H9 (cell line): Measurements from ENCODE around the gene APPBP2. TPM values are rescaled to one million over a fixed set of nuclear protein-coding genes. Genes with fewer than 3 reads are reported as not detected.

Source experiments
- DNase-seq: peaks from one replicate; pipeline ENCODE4 v3.0.0-alpha.2; 2017
- H2AFZ ChIP-seq: one replicate; pipeline ENCODE4 v1.6.1; 2013; ENCODE audit warnings: mild to moderate bottlenecking, low read length, control low read depth, moderate library complexity
- H2AK5ac ChIP-seq: 2 replicates; pipeline ENCODE4 v1.6.1; 2013; ENCODE audit warnings: low read length, control low read depth, mixed read lengths; ENCODE audit not compliant: insufficient read length
- H2BK120ac ChIP-seq: one replicate; pipeline ENCODE4 v1.6.1; 2013; ENCODE audit warnings: low read depth, mild to moderate bottlenecking, low read length, control low read depth, inconsistent platforms; ENCODE audit not compliant: poor library complexity, severe bottlenecking
- H2BK12ac ChIP-seq: 2 replicates; pipeline ENCODE4 v1.6.1; 2013; ENCODE audit warnings: low read length, control low read depth, mixed read lengths, low read depth; ENCODE audit not compliant: insufficient read length
- H2BK15ac ChIP-seq: 2 replicates; pipeline ENCODE4 v1.6.1; 2013; ENCODE audit warnings: low read depth, low read length, control low read depth
- H2BK20ac ChIP-seq: one replicate; pipeline ENCODE4 v1.6.1; 2013; ENCODE audit warnings: low read depth, mild to moderate bottlenecking, low read length, control low read depth, inconsistent platforms; ENCODE audit not compliant: poor library complexity, severe bottlenecking
- H2BK5ac ChIP-seq: 2 replicates; pipeline ENCODE4 v1.6.1; 2013; ENCODE audit warnings: low read length, control low read depth, mixed read lengths; ENCODE audit not compliant: insufficient read length
- H3K14ac ChIP-seq: 2 replicates; pipeline ENCODE4 v1.6.1; 2013; ENCODE audit warnings: low read length, control low read depth; ENCODE audit not compliant: insufficient read depth
- H3K18ac ChIP-seq: 2 replicates; pipeline ENCODE4 v1.6.1; 2013; ENCODE audit warnings: low read depth, mild to moderate bottlenecking, mixed read lengths, low read length, control low read depth; ENCODE audit not compliant: insufficient read length
- H3K23ac ChIP-seq: 2 replicates; pipeline ENCODE4 v1.6.1; 2013; ENCODE audit warnings: low read length, control low read depth, mixed read lengths, low read depth; ENCODE audit not compliant: insufficient read length
- H3K23me2 ChIP-seq: 2 replicates; pipeline ENCODE4 v1.6.1; 2013; ENCODE audit warnings: low read depth, mild to moderate bottlenecking, mixed read lengths, low read length, control low read depth; ENCODE audit not compliant: insufficient read length, poor library complexity, severe bottlenecking
- H3K27ac ChIP-seq: 2 replicates; pipeline ENCODE4 v1.5.1; 2013; ENCODE audit warnings: low read length, control low read depth, mixed read lengths, low read depth; ENCODE audit not compliant: insufficient read length
- H3K27me3 ChIP-seq: 2 replicates; pipeline ENCODE4 v1.6.1; 2013; ENCODE audit warnings: low read length, control low read depth, inconsistent platforms; ENCODE audit not compliant: insufficient read depth
- H3K4ac ChIP-seq: 2 replicates; pipeline ENCODE4 v1.6.1; 2013; ENCODE audit warnings: low read depth, mild to moderate bottlenecking, control low read depth, inconsistent platforms, low read length, moderate library complexity
- H3K4me1 ChIP-seq: 2 replicates; pipeline ENCODE4 v1.6.1; 2013; ENCODE audit warnings: low read length, control low read depth, inconsistent platforms; ENCODE audit not compliant: insufficient read depth
- H3K4me2 ChIP-seq: 2 replicates; pipeline ENCODE4 v1.6.1; 2013; ENCODE audit warnings: low read length, control low read depth, mixed read lengths; ENCODE audit not compliant: insufficient read length, insufficient read depth
- H3K56ac ChIP-seq: 2 replicates; pipeline ENCODE4 v1.6.1; 2013; ENCODE audit warnings: low read depth, mild to moderate bottlenecking, mixed read lengths, low read length, control low read depth; ENCODE audit not compliant: insufficient read length
- H3K79me1 ChIP-seq: 2 replicates; pipeline ENCODE4 v1.6.1; 2013; ENCODE audit warnings: low read depth, mild to moderate bottlenecking, moderate library complexity, low read length, control low read depth, inconsistent platforms; ENCODE audit not compliant: insufficient read depth, poor library complexity, severe bottlenecking
- H3K79me2 ChIP-seq: 2 replicates; pipeline ENCODE4 v1.6.1; 2013; ENCODE audit warnings: low read length, control low read depth, inconsistent platforms; ENCODE audit not compliant: insufficient read depth
- H3K9ac ChIP-seq: 2 replicates; pipeline ENCODE4 v1.6.1; 2013; ENCODE audit warnings: low read length, control low read depth, mixed read lengths; ENCODE audit not compliant: insufficient read length; ENCODE audit errors: extremely low read depth
- H3K9me3 ChIP-seq: one replicate; pipeline ENCODE4 v1.6.1; 2013; ENCODE audit warnings: low read depth, low read length, inconsistent platforms; ENCODE audit not compliant: control insufficient read depth
- H3T11ph ChIP-seq: one replicate; pipeline ENCODE4 v1.6.1; 2013; ENCODE audit warnings: mild to moderate bottlenecking, low read length, control low read depth, inconsistent platforms
- H4K20me1 ChIP-seq: one replicate; pipeline ENCODE4 v1.6.1; 2013; ENCODE audit not compliant: control insufficient read depth, insufficient read length, insufficient read depth
- H4K5ac ChIP-seq: 2 replicates; pipeline ENCODE4 v1.6.1; 2013; ENCODE audit warnings: low read depth, mild to moderate bottlenecking, mixed read lengths, low read length, control low read depth; ENCODE audit not compliant: insufficient read length
- H4K8ac ChIP-seq: replicated peaks from 2 replicates; pipeline ENCODE4 v1.6.1; 2013; ENCODE audit warnings: low read length, control low read depth, mixed read lengths, low read depth; ENCODE audit not compliant: insufficient read length
- H4K91ac ChIP-seq: 2 replicates; pipeline ENCODE4 v1.6.1; 2013; ENCODE audit warnings: low read depth, mild to moderate bottlenecking, moderate library complexity, mixed read lengths, low read length, control low read depth; ENCODE audit not compliant: insufficient read length
- H3K27ac Mint-ChIP-seq, 3 experiments: 2 replicates in 2 of 3; 3 replicates in 1 of 3; pipeline ENCODE4 v1.8.0; 2020 to 2021; ENCODE audit warnings: mixed read lengths in 3 of 3, mild to moderate bottlenecking in 1 of 3, moderate library complexity in 1 of 3
- H3K27me3 Mint-ChIP-seq: 2 replicates; pipeline ENCODE4 v1.8.0; 2021; ENCODE audit warnings: low read depth, mild to moderate bottlenecking, moderate library complexity, mixed read lengths
- H3K36me3 Mint-ChIP-seq, 3 experiments: 2 replicates in 2 of 3; 3 replicates in 1 of 3; pipeline ENCODE4 v1.8.0; 2020 to 2021; ENCODE audit warnings: low read depth in 3 of 3, mixed read lengths in 3 of 3; ENCODE audit not compliant: insufficient read depth in 1 of 3
- H3K4me1 Mint-ChIP-seq, 2 experiments: 2 replicates each; pipeline ENCODE4 v1.8.0; 2020; ENCODE audit warnings: mixed read lengths in 2 of 2
- H3K4me3 Mint-ChIP-seq, 2 experiments: 2 replicates in 1 of 2; 3 replicates in 1 of 2; pipeline ENCODE4 v1.8.0; 2020 to 2021; ENCODE audit warnings: mild to moderate bottlenecking in 2 of 2, mixed read lengths in 2 of 2, moderate library complexity in 1 of 2
- H3K9me3 Mint-ChIP-seq, 2 experiments: 2 replicates in 1 of 2; 3 replicates in 1 of 2; pipeline ENCODE4 v1.8.0; 2020; ENCODE audit warnings: mild to moderate bottlenecking in 2 of 2, mixed read lengths in 2 of 2, moderate library complexity in 1 of 2
- CTCF ChIP-seq: fragments of 200-600 bp; sonication (generic); conservative IDR thresholded peaks from 3 replicates; pipeline ENCODE4 v1.8.0; 2021; ENCODE audit warnings: antibody characterized with exemption, mild to moderate bottlenecking
- WGBS: extraction: QIAGEN DNeasy Blood & Tissue Kit; methylation state at CpG from one replicate; pipeline ENCODE4 v1.1.7; 2013; ENCODE audit warnings: missing lambda C conversion rate, low lambda C conversion rate, mixed read lengths; ENCODE audit not compliant: insufficient read length; ENCODE audit errors: extremely low coverage; 5-methylcytosine and 5-hydroxymethylcytosine counted together
- total RNA-seq: library from RNA; stranded (reverse); gene quantifications from 2 replicates; pipeline ENCODE4 v1.2.1, GENCODE V29; 2021

Gene APPBP2
- total RNA-seq, 1 experiment from 2014 or later = 17.0 TPM

- no peaks in the 10 kb centered on the region for H3K23me2 ChIP-seq
- H3K27ac ChIP-seq = no peak overlapping the region
- no peaks in the 10 kb centered on the region for H4K20me1 ChIP-seq
- H3K79me1 ChIP-seq = no peaks in the 10 kb centered on the region
- no peak overlapping the region for H3K4me2 ChIP-seq
- H2BK20ac ChIP-seq = no peak overlapping the region
- Mint-ChIP-seq H3K9me3 (peaks cover 23 to 27% of the 10 kb centered on the region in 2 experiments), H3K4me3 (no peak overlapping the region), H3K27me3 (peaks cover 2% of the 10 kb centered on the region; the same call in 1 of the 2 replicates), H3K36me3 (peaks cover 5 to 21% (median 8%) of the 10 kb centered on the region in 3 experiments), H3K4me1 (no peaks in the 10 kb centered on the region), H3K27ac (no peak overlapping the region)
- H4K91ac ChIP-seq = no peak overlapping the region
- DNase-seq = no peak
- H2BK15ac ChIP-seq = no peak overlapping the region
- no peak overlapping the region for H3K18ac ChIP-seq
- no peak overlapping the region for H4K5ac ChIP-seq
- H3K14ac ChIP-seq = no peak overlapping the region
- no peak overlapping the region for H4K8ac ChIP-seq
- WGBS = no CpG with 5 or more reads among the region's 11 CpGs
- peaks cover 10% of the 10 kb centered on the region for H3K9me3 ChIP-seq
- H2BK12ac ChIP-seq = no peak overlapping the region
- H2BK120ac ChIP-seq = no peak overlapping the region
- H2BK5ac ChIP-seq = no peak overlapping the region
- H3K4me1 ChIP-seq = no peaks in the 10 kb centered on the region
- H3K9ac ChIP-seq = no peak overlapping the region
- H3K27me3 ChIP-seq = no peaks in the 10 kb centered on the region
- no peak for TF ChIP-seq CTCF
- no peak overlapping the region for H3K56ac ChIP-seq
- no peak overlapping the region for H3K23ac ChIP-seq
- no peak overlapping the region for H3T11ph ChIP-seq
- H3K79me2 ChIP-seq = no peaks in the 10 kb centered on the region
- no peak overlapping the region for H2AFZ ChIP-seq
- H3K4ac ChIP-seq = no peak overlapping the region
- H2AK5ac ChIP-seq = no peak overlapping the region
Measured at GRCh38 chr17:60560860-60561257, 34.8 kb upstream of the APPBP2 start.
